ENCODE results near the gene BFAR.

Gene BFAR

DNA sequence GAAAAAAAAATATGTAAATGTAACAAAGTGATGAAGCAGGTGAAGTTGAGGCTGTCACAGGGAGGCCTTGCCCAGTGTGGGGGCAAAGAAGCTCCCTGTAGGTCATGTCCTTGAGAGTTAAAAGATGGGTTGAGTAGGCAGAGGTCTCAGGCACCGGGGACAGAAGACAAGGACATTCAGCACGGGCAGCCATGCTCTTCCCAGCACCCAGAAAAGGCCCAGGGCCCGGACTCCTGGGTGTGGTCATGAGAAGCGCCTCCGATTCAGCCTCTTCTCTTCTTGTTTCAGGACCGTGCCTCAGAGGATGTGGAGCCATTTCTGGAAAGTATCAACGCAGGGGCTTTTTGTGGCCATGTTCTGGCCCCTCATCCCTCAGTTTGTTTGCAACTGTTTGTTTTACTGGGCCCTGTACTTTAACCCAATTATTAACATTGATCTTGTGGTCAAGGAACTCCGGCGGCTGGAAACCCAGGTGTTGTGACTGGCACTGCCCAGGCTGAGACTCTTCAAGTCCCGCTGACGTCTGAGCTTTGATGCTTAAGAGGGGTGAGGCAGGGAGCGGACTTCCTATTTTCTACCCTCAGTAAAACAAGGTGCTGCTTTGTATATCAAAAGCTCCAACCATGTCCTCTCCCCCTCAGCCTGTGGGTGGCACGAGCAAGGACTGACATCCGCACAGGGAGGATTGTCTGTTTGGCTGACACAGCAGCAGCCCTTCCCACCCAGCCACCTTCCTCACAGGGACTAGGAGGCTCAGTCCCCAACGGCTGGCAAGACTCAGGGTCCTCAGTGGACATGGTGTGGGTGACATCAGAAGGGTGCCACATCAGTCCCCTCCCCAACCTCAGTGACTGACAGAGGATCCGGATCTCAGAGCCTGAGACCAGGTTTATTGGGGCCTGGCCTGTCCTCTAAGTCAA is 34.9 kb downstream of the BFAR start:
- TF ChIP-seq ZC3H10 (CRISPR knock-in tag; IDR thresholded peaks at IDR 0.05): no peak
- TF ChIP-seq, protein P1, sequence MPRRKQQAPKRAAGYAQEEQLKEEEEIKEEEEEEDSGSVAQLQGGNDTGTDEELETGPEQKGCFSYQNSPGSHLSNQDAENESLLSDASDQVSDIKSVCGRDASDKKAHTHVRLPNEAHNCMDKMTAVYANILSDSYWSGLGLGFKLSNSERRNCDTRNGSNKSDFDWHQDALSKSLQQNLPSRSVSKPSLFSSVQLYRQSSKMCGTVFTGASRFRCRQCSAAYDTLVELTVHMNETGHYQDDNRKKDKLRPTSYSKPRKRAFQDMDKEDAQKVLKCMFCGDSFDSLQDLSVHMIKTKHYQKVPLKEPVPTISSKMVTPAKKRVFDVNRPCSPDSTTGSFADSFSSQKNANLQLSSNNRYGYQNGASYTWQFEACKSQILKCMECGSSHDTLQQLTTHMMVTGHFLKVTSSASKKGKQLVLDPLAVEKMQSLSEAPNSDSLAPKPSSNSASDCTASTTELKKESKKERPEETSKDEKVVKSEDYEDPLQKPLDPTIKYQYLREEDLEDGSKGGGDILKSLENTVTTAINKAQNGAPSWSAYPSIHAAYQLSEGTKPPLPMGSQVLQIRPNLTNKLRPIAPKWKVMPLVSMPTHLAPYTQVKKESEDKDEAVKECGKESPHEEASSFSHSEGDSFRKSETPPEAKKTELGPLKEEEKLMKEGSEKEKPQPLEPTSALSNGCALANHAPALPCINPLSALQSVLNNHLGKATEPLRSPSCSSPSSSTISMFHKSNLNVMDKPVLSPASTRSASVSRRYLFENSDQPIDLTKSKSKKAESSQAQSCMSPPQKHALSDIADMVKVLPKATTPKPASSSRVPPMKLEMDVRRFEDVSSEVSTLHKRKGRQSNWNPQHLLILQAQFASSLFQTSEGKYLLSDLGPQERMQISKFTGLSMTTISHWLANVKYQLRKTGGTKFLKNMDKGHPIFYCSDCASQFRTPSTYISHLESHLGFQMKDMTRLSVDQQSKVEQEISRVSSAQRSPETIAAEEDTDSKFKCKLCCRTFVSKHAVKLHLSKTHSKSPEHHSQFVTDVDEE (CRISPR knock-in tag; IDR thresholded peaks at IDR 0.05): no peak
- no peak for TF ChIP-seq ARNTL (CRISPR knock-in tag; IDR thresholded peaks at IDR 0.05; ENCODE audit: borderline replicate concordance, low read depth)
- no peak for TF ChIP-seq ZFP30 (CRISPR knock-in tag; IDR thresholded peaks at IDR 0.05)
- no peak for TF ChIP-seq RARB (CRISPR knock-in tag; IDR thresholded peaks at IDR 0.05)
- no peak for TF ChIP-seq ZNF565 (CRISPR knock-in tag; conservative IDR thresholded peaks at IDR 0.05; ENCODE audit: low read depth)
- no peak for TF ChIP-seq ZFP3 (CRISPR knock-in tag; IDR thresholded peaks at IDR 0.05)
- TF ChIP-seq, protein P2, sequence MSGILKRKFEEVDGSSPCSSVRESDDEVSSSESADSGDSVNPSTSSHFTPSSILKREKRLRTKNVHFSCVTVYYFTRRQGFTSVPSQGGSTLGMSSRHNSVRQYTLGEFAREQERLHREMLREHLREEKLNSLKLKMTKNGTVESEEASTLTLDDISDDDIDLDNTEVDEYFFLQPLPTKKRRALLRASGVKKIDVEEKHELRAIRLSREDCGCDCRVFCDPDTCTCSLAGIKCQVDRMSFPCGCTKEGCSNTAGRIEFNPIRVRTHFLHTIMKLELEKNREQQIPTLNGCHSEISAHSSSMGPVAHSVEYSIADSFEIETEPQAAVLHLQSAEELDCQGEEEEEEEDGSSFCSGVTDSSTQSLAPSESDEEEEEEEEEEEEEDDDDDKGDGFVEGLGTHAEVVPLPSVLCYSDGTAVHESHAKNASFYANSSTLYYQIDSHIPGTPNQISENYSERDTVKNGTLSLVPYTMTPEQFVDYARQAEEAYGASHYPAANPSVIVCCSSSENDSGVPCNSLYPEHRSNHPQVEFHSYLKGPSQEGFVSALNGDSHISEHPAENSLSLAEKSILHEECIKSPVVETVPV (CRISPR knock-in tag; IDR thresholded peaks at IDR 0.05): no peak
- TF ChIP-seq, protein P3, sequence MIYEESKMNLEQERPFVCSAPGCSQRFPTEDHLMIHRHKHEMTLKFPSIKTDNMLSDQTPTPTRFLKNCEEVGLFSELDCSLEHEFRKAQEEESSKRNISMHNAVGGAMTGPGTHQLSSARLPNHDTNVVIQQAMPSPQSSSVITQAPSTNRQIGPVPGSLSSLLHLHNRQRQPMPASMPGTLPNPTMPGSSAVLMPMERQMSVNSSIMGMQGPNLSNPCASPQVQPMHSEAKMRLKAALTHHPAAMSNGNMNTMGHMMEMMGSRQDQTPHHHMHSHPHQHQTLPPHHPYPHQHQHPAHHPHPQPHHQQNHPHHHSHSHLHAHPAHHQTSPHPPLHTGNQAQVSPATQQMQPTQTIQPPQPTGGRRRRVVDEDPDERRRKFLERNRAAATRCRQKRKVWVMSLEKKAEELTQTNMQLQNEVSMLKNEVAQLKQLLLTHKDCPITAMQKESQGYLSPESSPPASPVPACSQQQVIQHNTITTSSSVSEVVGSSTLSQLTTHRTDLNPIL (CRISPR knock-in tag; IDR thresholded peaks at IDR 0.05; ENCODE audit: low read depth): no peak
- TF ChIP-seq, protein P4, sequence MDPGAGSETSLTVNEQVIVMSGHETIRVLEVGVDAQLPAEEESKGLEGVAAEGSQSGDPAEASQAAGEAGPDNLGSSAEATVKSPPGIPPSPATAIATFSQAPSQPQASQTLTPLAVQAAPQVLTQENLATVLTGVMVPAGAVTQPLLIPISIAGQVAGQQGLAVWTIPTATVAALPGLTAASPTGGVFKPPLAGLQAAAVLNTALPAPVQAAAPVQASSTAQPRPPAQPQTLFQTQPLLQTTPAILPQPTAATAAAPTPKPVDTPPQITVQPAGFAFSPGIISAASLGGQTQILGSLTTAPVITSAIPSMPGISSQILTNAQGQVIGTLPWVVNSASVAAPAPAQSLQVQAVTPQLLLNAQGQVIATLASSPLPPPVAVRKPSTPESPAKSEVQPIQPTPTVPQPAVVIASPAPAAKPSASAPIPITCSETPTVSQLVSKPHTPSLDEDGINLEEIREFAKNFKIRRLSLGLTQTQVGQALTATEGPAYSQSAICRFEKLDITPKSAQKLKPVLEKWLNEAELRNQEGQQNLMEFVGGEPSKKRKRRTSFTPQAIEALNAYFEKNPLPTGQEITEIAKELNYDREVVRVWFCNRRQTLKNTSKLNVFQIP (CRISPR knock-in tag; IDR thresholded peaks at IDR 0.05; ENCODE audit: borderline replicate concordance, low read depth): no peak
- no peak for TF ChIP-seq ZNF70 (CRISPR knock-in tag; IDR thresholded peaks at IDR 0.05)
- TF ChIP-seq, protein P5, sequence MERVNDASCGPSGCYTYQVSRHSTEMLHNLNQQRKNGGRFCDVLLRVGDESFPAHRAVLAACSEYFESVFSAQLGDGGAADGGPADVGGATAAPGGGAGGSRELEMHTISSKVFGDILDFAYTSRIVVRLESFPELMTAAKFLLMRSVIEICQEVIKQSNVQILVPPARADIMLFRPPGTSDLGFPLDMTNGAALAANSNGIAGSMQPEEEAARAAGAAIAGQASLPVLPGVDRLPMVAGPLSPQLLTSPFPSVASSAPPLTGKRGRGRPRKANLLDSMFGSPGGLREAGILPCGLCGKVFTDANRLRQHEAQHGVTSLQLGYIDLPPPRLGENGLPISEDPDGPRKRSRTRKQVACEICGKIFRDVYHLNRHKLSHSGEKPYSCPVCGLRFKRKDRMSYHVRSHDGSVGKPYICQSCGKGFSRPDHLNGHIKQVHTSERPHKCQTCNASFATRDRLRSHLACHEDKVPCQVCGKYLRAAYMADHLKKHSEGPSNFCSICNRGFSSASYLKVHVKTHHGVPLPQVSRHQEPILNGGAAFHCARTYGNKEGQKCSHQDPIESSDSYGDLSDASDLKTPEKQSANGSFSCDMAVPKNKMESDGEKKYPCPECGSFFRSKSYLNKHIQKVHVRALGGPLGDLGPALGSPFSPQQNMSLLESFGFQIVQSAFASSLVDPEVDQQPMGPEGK (CRISPR knock-in tag; IDR thresholded peaks at IDR 0.05; ENCODE audit: borderline replicate concordance): no peak
- no peak for TF ChIP-seq BACH2 (CRISPR knock-in tag; IDR thresholded peaks at IDR 0.05; ENCODE audit: borderline replicate concordance)
- TF ChIP-seq GLIS3 (CRISPR knock-in tag; IDR thresholded peaks at IDR 0.05): no peak
- no peak for TF ChIP-seq TOX (CRISPR knock-in tag; IDR thresholded peaks at IDR 0.05; ENCODE audit: borderline replicate concordance)
- no peak for TF ChIP-seq TCF4 (CRISPR knock-in tag; IDR thresholded peaks at IDR 0.05; ENCODE audit: borderline replicate concordance)
- no peak for TF ChIP-seq ESRRG (CRISPR knock-in tag; IDR thresholded peaks at IDR 0.05)
- no peak for TF ChIP-seq PPARA (CRISPR knock-in tag; IDR thresholded peaks at IDR 0.05; ENCODE audit: borderline replicate concordance)
- TF ChIP-seq OSR1 (CRISPR knock-in tag; IDR thresholded peaks at IDR 0.05): no peak
- no peak for ATAC-seq

DNA sequence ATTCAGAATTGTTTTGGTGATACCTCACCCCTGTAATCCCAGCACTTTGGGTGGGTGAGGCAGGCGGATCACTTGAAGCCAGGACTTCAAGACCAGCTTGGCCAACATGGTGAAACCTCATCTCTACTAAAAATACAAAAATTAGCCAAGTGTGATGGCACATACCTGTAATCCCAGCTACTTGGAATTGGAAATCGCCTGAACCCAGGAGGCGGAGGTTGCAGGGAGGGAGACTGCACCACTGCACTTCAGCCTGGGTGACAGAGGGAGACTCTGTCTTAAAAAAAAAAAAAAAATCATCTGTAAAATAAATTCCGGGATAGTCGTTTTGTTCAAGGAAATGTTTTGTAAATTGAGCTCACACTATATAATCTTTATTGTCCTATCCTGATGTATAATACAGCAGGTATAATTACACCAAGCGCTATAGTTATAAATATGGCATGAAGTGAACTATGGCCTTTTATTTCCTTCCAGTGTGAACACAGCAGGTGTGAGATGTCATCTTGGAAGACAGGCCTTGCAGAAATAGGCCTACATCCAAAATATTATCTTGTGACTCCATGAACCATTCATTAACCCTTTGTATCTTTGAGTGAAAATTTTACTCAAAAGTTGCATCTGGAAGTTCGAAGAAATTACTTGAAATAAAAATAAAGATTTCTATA is 35.9 kb downstream of the BFAR start:
- TF ChIP-seq CSDC2 (CRISPR knock-in tag; IDR thresholded peaks at IDR 0.05) (no peak), TOX (CRISPR knock-in tag; IDR thresholded peaks at IDR 0.05; ENCODE audit: borderline replicate concordance) (no peak)
- ATAC-seq: no peak
